IMR-90 (cell line): Measurements from ENCODE around the gene AMER2. TPM values are rescaled to one million over a fixed set of nuclear protein-coding genes. Genes with fewer than 3 reads are reported as not detected.

Source experiments
- ATAC-seq: fragments of 200-7000 bp; cut with Tn5 transposase; 2 replicates; pipeline ENCODE4 v1.9.1; 2020; ENCODE audit warnings: low read depth, mild to moderate bottlenecking, moderate library complexity
- BruUV-seq: library from RNA; stranded (reverse); fragments of 400-500 nt; replicated peaks from 2 replicates; lab custom pipeline; 2021; lab: Mats Ljungman, UMichigan
- CTCF ChIA-PET: fragments of 300-600 bp; formaldehyde crosslinking; extraction: SDS; loops from one replicate; lab custom pipeline; 2021; ENCODE audit warnings: antibody characterized with exemption; lab: Yijun Ruan, JAX
- POLR2A ChIA-PET: fragments of 300-600 bp; sonication (Branson Sonifier 250); formaldehyde crosslinking; loops from one replicate; lab custom pipeline; 2022; ENCODE audit warnings: antibody characterized with exemption; ENCODE audit not compliant: unreplicated experiment; lab: Charles Lee
- DNase-seq: peaks from one replicate; pipeline ENCODE4 v3.0.0; 2013
- H2AFZ ChIP-seq: replicated peaks from 2 replicates; pipeline ENCODE3; 2013; ENCODE audit warnings: low read length, mild to moderate bottlenecking; ENCODE audit not compliant: poor library complexity
- H2AK5ac ChIP-seq: 2 replicates; pipeline ENCODE4 v1.6.1; 2013; ENCODE audit warnings: low read depth, low read length, inconsistent platforms
- H2AK9ac ChIP-seq: replicated peaks from 2 replicates; pipeline ENCODE3; 2013; ENCODE audit warnings: mild to moderate bottlenecking, low read depth, low read length, moderate library complexity; ENCODE audit not compliant: poor library complexity
- H2BK120ac ChIP-seq: 2 replicates; pipeline ENCODE4 v1.6.1; 2013; ENCODE audit warnings: low read depth, low read length, inconsistent platforms
- H2BK15ac ChIP-seq: 3 replicates; pipeline ENCODE4 v1.6.1; 2013; ENCODE audit warnings: low read depth, low read length, inconsistent platforms
- H2BK20ac ChIP-seq: 2 replicates; pipeline ENCODE4 v1.6.1; 2013; ENCODE audit warnings: low read depth, mild to moderate bottlenecking, inconsistent platforms, low read length, moderate library complexity
- H2BK5ac ChIP-seq: 2 replicates; pipeline ENCODE4 v1.6.1; 2013; ENCODE audit warnings: mild to moderate bottlenecking, low read depth, low read length, inconsistent platforms; ENCODE audit not compliant: poor library complexity, severe bottlenecking
- H3K14ac ChIP-seq: replicated peaks from 2 replicates; pipeline ENCODE4 v1.6.1; 2013; ENCODE audit warnings: low read depth, low read length, inconsistent platforms
- H3K18ac ChIP-seq: 2 replicates; pipeline ENCODE4 v1.6.1; 2013; ENCODE audit warnings: low read depth, low read length, control low read depth
- H3K23ac ChIP-seq: 2 replicates; pipeline ENCODE4 v1.6.1; 2013; ENCODE audit warnings: low read depth, low read length, inconsistent platforms
- H3K27ac ChIP-seq: 2 replicates; pipeline ENCODE4 v1.5.1; 2013; ENCODE audit warnings: mild to moderate bottlenecking, control low read depth, low read length; ENCODE audit not compliant: insufficient read depth
- H3K27me3 ChIP-seq: 2 replicates; pipeline ENCODE4 v1.6.1; 2013; ENCODE audit warnings: low read length; ENCODE audit not compliant: control insufficient read depth, insufficient read depth
- H3K36me3 ChIP-seq: 2 replicates; pipeline ENCODE4 v1.6.1; 2013; ENCODE audit warnings: low read length, mixed read lengths; ENCODE audit not compliant: control insufficient read depth, insufficient read depth
- H3K4ac ChIP-seq: 2 replicates; pipeline ENCODE4 v1.6.1; 2013; ENCODE audit warnings: low read depth, low read length, inconsistent platforms
- H3K4me1 ChIP-seq: 2 replicates; pipeline ENCODE4 v1.6.1; 2013; ENCODE audit warnings: low read length, mixed read lengths; ENCODE audit not compliant: control insufficient read depth, insufficient read depth
- H3K4me2 ChIP-seq: 2 replicates; pipeline ENCODE4 v1.6.1; 2013; ENCODE audit warnings: low read depth, mild to moderate bottlenecking, control low read depth, low read length, moderate library complexity
- H3K4me3 ChIP-seq: 2 replicates; pipeline ENCODE4 v1.5.1; 2013; ENCODE audit warnings: low read depth, mild to moderate bottlenecking, control low read depth, low read length, moderate library complexity; ENCODE audit not compliant: insufficient read depth
- H3K56ac ChIP-seq: 2 replicates; pipeline ENCODE4 v1.6.1; 2013; ENCODE audit warnings: low read length, inconsistent platforms; ENCODE audit not compliant: insufficient read depth; ENCODE audit errors: extremely low read depth
- H3K79me1 ChIP-seq, 2 experiments: 2 replicates each; pipeline ENCODE4 v1.6.1; 2013; ENCODE audit warnings: low read length in 2 of 2, inconsistent platforms in 1 of 2, low read depth in 1 of 2
- H3K9ac ChIP-seq: 2 replicates; pipeline ENCODE4 v1.6.1; 2013; ENCODE audit warnings: low read depth, low read length, control low read depth
- H3K9me1 ChIP-seq: 2 replicates; pipeline ENCODE4 v1.6.1; 2013; ENCODE audit warnings: low read length, inconsistent platforms; ENCODE audit not compliant: insufficient read depth
- H3K9me3 ChIP-seq: 2 replicates; pipeline ENCODE4 v1.6.1; 2013; ENCODE audit warnings: low read length; ENCODE audit not compliant: control insufficient read depth, insufficient read depth
- H4K20me1 ChIP-seq: 2 replicates; pipeline ENCODE4 v1.6.1; 2013; ENCODE audit warnings: low read length, inconsistent platforms; ENCODE audit not compliant: insufficient read depth
- H4K5ac ChIP-seq: 2 replicates; pipeline ENCODE4 v1.6.1; 2013; ENCODE audit warnings: mild to moderate bottlenecking, low read depth, low read length, control low read depth
- H4K8ac ChIP-seq, 2 experiments: 2 replicates each; pipeline ENCODE4 v1.6.1; 2013; ENCODE audit warnings: low read depth in 2 of 2, low read length in 2 of 2, control low read depth in 1 of 2, inconsistent platforms in 1 of 2
- H4K91ac ChIP-seq: 2 replicates; pipeline ENCODE4 v1.6.1; 2013; ENCODE audit warnings: low read depth, low read length, inconsistent platforms; ENCODE audit not compliant: insufficient read depth
- BHLHE40 ChIP-seq: fragments of 150-350 bp; IDR thresholded peaks from 2 replicates; pipeline ENCODE4 v1.6.1; 2016; ENCODE audit warnings: mild to moderate bottlenecking, low read depth, low read length
- CEBPB ChIP-seq: IDR thresholded peaks from 2 replicates; pipeline ENCODE4 v1.6.1; 2012; ENCODE audit warnings: low read depth, low read length, improper control_type of control experiment
- MAFK ChIP-seq: IDR thresholded peaks from 2 replicates; pipeline ENCODE4 v1.6.1; 2012; ENCODE audit warnings: low read depth, low read length, improper control_type of control experiment
- POLR2A ChIP-seq: IDR thresholded peaks from 2 replicates; pipeline ENCODE4 v1.6.1; 2012; ENCODE audit warnings: mild to moderate bottlenecking, low read depth, low read length
- WGBS, 2 experiments: methylation state at CpG; one replicate each; pipeline versions ENCODE4 v1.1.5 to v1.1.7; 2013; ENCODE audit warnings: missing lambda C conversion rate in 2 of 2; ENCODE audit not compliant: insufficient read length in 1 of 2; ENCODE audit errors: extremely low coverage in 2 of 2; 5-methylcytosine and 5-hydroxymethylcytosine counted together
- dilution Hi-C: fragments of 300-500 bp; cut with HindIII; formaldehyde crosslinking; loops from one replicate; pipeline ENCODE4 v1.14.3; 2018; ENCODE audit warnings: low sequenced_read_pairs; ENCODE audit not compliant: unreplicated experiment
- in situ Hi-C: fragments of 300-500 bp; cut with MboI; formaldehyde crosslinking; loops from 3 replicates; pipeline ENCODE4 v1.14.3; 2019; ENCODE audit warnings: low sequenced_read_pairs, inconsistent platforms, mixed read lengths
- intact Hi-C: fragments of 100-400 bp; cut with micrococcal nuclease; formaldehyde crosslinking; loops from 2 replicates; pipeline ENCODE4 v1.10.0; 2022
- polyA plus RNA-seq, 3 experiments: library from polyadenylated mRNA; depleted of rRNA; stranded (reverse); fragments of >200 nt; gene quantifications; 2 replicates each; pipeline ENCODE4 v1.2.3, GENCODE V29; 2012; ENCODE audit warnings: low replicate concordance in 1 of 3
- total RNA-seq: library from RNA; depleted of rRNA; stranded (reverse); fragments of >200 nt; gene quantifications from 2 replicates; pipeline ENCODE4 v1.2.3, GENCODE V29; 2012
- TF ChIP-seq, protein P1 (sequence below): fragments of 150-350 bp; IDR thresholded peaks from 2 replicates; pipeline ENCODE4 v1.6.1; 2016; ENCODE audit warnings: low read depth, mild to moderate bottlenecking, low read length, moderate library complexity, borderline replicate concordance

Gene AMER2
- total and polyA plus RNA-seq, 2 of the 4 experiments (the other 2 are of a cell fraction): not detected

DNA sequence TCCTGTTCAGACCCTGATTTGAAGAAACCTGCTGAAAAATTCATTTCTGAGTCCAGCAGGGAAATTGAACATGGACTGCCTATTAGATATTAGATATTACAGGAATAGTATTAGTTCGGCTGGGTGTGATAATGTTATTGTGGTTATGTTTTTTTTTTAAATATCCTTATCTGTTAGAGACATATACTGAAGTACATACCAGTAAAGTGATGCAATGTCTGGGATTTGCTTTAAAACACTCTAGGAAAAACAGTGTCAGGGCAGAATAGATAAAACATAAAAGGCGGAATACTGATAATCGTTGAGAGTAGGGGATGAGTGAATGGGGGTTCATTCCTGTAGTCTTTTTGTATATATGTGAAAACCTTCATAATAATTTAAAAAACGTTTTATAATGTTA, 28.7 kb upstream of the AMER2 start:
- ChIA-PET CTCF (no interaction called here), POLR2A (no interaction called here)
- H2AK9ac ChIP-seq: no peak overlapping the region
- H3K4me2 ChIP-seq: no peak overlapping the region
- no peak overlapping the region for H2BK15ac ChIP-seq
- in situ Hi-C loops: no loop called here
- WGBS, 2 experiments: no CpG with 5 or more reads among the region's 4 CpGs
- TF ChIP-seq CEBPB (peak; percentile 34; the same call in 1 of the 2 replicates), POLR2A (no peak), BHLHE40 (no peak), MAFK (no peak)
- TF ChIP-seq, protein P1, sequence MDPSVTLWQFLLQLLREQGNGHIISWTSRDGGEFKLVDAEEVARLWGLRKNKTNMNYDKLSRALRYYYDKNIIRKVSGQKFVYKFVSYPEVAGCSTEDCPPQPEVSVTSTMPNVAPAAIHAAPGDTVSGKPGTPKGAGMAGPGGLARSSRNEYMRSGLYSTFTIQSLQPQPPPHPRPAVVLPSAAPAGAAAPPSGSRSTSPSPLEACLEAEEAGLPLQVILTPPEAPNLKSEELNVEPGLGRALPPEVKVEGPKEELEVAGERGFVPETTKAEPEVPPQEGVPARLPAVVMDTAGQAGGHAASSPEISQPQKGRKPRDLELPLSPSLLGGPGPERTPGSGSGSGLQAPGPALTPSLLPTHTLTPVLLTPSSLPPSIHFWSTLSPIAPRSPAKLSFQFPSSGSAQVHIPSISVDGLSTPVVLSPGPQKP: no peak
- ATAC-seq (no peak), DNase-seq (peak; percentile 8)
- H3K18ac ChIP-seq: no peak overlapping the region
- no peak overlapping the region for H4K8ac ChIP-seq
- no peak overlapping the region for H3K56ac ChIP-seq
- no peak overlapping the region for H2BK5ac ChIP-seq
- H2AFZ ChIP-seq: no peak overlapping the region
- H3K27ac ChIP-seq: no peak overlapping the region
- intact Hi-C loops: no loop called here
- no peaks in the 10 kb centered on the region for H3K4me1 ChIP-seq
- H3K9me1 ChIP-seq: no peaks in the 10 kb centered on the region
- H3K23ac ChIP-seq: no peak overlapping the region
- no peaks in the 10 kb centered on the region for H4K20me1 ChIP-seq
- no peak overlapping the region for H3K4me3 ChIP-seq
- H3K36me3 ChIP-seq: no peaks in the 10 kb centered on the region
- H3K9me3 ChIP-seq: no peaks in the 10 kb centered on the region
- dilution Hi-C loops: no loop called here
- H4K91ac ChIP-seq: no peak overlapping the region
- no TSS peak for BruUV-seq
- H3K4ac ChIP-seq: no peak overlapping the region
- no peaks in the 10 kb centered on the region for H3K79me1 ChIP-seq
- no peak overlapping the region for H3K9ac ChIP-seq
- no peak overlapping the region for H2BK120ac ChIP-seq
- H3K14ac ChIP-seq: no peak overlapping the region
- no peak overlapping the region for H4K5ac ChIP-seq
- H2AK5ac ChIP-seq: no peak overlapping the region
- H2BK20ac ChIP-seq: no peak overlapping the region
- peaks cover 4% of the 10 kb centered on the region for H3K27me3 ChIP-seq
